ENCODE results near the gene DISC1.

DNA sequence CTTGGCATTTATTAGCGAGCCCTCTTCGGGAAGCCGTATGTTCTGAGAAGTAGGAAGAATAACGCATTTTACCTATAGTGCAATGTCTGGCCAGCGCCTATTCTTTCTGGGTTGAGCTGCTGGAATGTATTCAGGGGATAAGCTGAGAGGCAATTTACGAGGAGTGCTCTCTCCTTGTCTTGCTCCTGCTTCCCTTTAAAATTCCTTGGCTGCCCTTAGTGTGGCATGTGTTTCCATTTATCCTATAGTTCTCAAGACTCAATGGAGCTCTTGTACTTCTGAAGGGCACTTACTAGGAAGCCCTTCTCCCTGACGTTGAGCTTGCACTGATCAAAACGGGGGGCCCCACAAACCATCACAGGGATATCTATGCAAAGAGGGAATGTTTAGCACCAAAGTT, 364.6 kb downstream of the DISC1 start:
- TF ChIP-seq CTCF (IDR thresholded peaks at IDR 0.05; ENCODE audit: low read depth, low read length) (no peak), POLR2A (IDR thresholded peaks at IDR 0.05; ENCODE audit: extremely low read depth, insufficient read length) (no peak)

Data from NB4 (cell line).